ENCODE results near the gene RNF144A. TPM values are rescaled to one million over a fixed set of nuclear protein-coding genes. Genes with fewer than 3 reads are reported as not detected.

The RNF144A gene
- total RNA-seq, 4 donors from 2014 or later, result 27.3 to 47.3 (median 37.4) TPM

- Histone ChIP-seq H3K27me3 (no peaks in the 10 kb centered on the region), H3K27ac (no peak overlapping the region), H3K9me3 (no peaks in the 10 kb centered on the region), H3K4me3 (no peak overlapping the region), H3K4me1 (peaks cover 0 to 25% (median 0%) of the 10 kb centered on the region in 4 donors), H3K36me3 (peaks cover 0 to 5% (median 0%) of the 10 kb centered on the region in 3 donors)
- no peak for TF ChIP-seq EP300 (IDR thresholded peaks at IDR 0.05)
- TF ChIP-seq CTCF (IDR thresholded peaks at IDR 0.05), result no peak
- no peak for TF ChIP-seq POLR2A (IDR thresholded peaks at IDR 0.05)
- no peak for DNase-seq (ENCODE audit: low spot score in 2 of 2)
- WGBS, 2 donors, result 77 to 80% methylated on average over 7 of the region's 7 CpGs
These were observed 56.8 kb downstream of the RNF144A start for GRCh38 chr2:6973895-6974545.

GRCh38 chr2:6975988-6976387 lies 58.8 kb downstream of the RNF144A start:
- H3K4me1 ChIP-seq, result peaks cover 0 to 25% (median 0%) of the 10 kb centered on the region in 4 donors
- TF ChIP-seq CTCF (IDR thresholded peaks at IDR 0.05) (no peak), EP300 (IDR thresholded peaks at IDR 0.05) (no peak), POLR2A (IDR thresholded peaks at IDR 0.05) (no peak)
- H3K4me3 ChIP-seq, result no peak overlapping the region
- H3K27me3 ChIP-seq, result no peaks in the 10 kb centered on the region
- H3K36me3 ChIP-seq, result no peaks in the 10 kb centered on the region
- H3K27ac ChIP-seq, result no peak overlapping the region
- no peaks in the 10 kb centered on the region for H3K9me3 ChIP-seq
- WGBS, 2 donors, result 76 to 81% methylated on average over 3 of the region's 3 CpGs
- DNase-seq (ENCODE audit: low spot score in 2 of 2), result no peak

- 74 to 84% methylated on average over 9 of the region's 9 CpGs for WGBS, 2 donors
- no peak for DNase-seq (ENCODE audit: low spot score in 2 of 2)
- no peak for TF ChIP-seq CTCF (IDR thresholded peaks at IDR 0.05)
- Histone ChIP-seq H3K9me3 (no peaks in the 10 kb centered on the region), H3K4me1 (peaks cover 0 to 22% (median 0%) of the 10 kb centered on the region in 4 donors), H3K27ac (no peak overlapping the region), H3K36me3 (no peaks in the 10 kb centered on the region), H3K27me3 (no peaks in the 10 kb centered on the region), H3K4me3 (no peak overlapping the region)
These were observed 60.0 kb downstream of the RNF144A start for GRCh38 chr2:6977113-6977741.

GRCh38 chr2:6977786-6978185 lies 60.6 kb downstream of the RNF144A start:
- TF ChIP-seq POLR2A (IDR thresholded peaks at IDR 0.05), result no peak
- TF ChIP-seq EP300 (IDR thresholded peaks at IDR 0.05), result no peak
- no peak for TF ChIP-seq CTCF (IDR thresholded peaks at IDR 0.05)
- Histone ChIP-seq H3K27me3 (no peaks in the 10 kb centered on the region), H3K9me3 (no peaks in the 10 kb centered on the region), H3K4me3 (no peak overlapping the region), H3K36me3 (no peaks in the 10 kb centered on the region), H3K27ac (no peak overlapping the region), H3K4me1 (peaks cover 0 to 24% (median 0%) of the 10 kb centered on the region in 4 donors)
- 79 to 88% methylated on average over 4 of the region's 4 CpGs for WGBS, 2 donors
- DNase-seq (ENCODE audit: low spot score in 2 of 2), result no peak

- no peak overlapping the region for H3K4me3 ChIP-seq
- no peak for DNase-seq (ENCODE audit: low spot score in 2 of 2)
- peaks cover 0 to 33% (median 0%) of the 10 kb centered on the region in 4 donors for H3K4me1 ChIP-seq
- H3K36me3 ChIP-seq, result no peaks in the 10 kb centered on the region
- H3K9me3 ChIP-seq, result no peaks in the 10 kb centered on the region
- H3K27me3 ChIP-seq, result no peaks in the 10 kb centered on the region
- H3K27ac ChIP-seq, result no peak overlapping the region
- TF ChIP-seq POLR2A (IDR thresholded peaks at IDR 0.05), result no peak
- TF ChIP-seq EP300 (IDR thresholded peaks at IDR 0.05), result no peak
- no peak for TF ChIP-seq CTCF (IDR thresholded peaks at IDR 0.05)
- 65 to 70% methylated on average over 3 of the region's 3 CpGs for WGBS, 2 donors
These were observed 61.8 kb downstream of the RNF144A start for GRCh38 chr2:6978991-6979390.

Measured in tibial nerve (tissue), 4 donors.